GM12865 (cell line): ENCODE data around the gene MYO1C.
A peak's percentile ranks its signal among the peaks of the same experiment; 100 is the strongest.

Experiments
- DNase-seq: peaks from one replicate; pipeline ENCODE4 v3.0.0; 2010; ENCODE audit warnings: low read depth
- H3K4me3 ChIP-seq: 2 replicates; pipeline ENCODE4 v1.5.1; 2011; ENCODE audit warnings: mild to moderate bottlenecking, low read depth, low read length, control low read depth
- CTCF ChIP-seq: IDR thresholded peaks from 2 replicates; pipeline ENCODE4 v1.5.1; 2011; ENCODE audit warnings: low read length, control low read depth, low read depth, inconsistent platforms; ENCODE audit not compliant: insufficient read depth; ENCODE audit errors: missing control alignments

The MYO1C gene

GRCh38 chr17:1495265-1495989 lies 2.9 kb upstream of the MYO1C start:
- DNase-seq = no peak
- TF ChIP-seq CTCF = no peak
- no peak overlapping the region for H3K4me3 ChIP-seq

- TF ChIP-seq CTCF = no peak
- no peak for DNase-seq
- no peak overlapping the region for H3K4me3 ChIP-seq
Observed at GRCh38 chr17:1494736-1495253, 2.3 kb upstream of the MYO1C start.

GRCh38 chr17:1494203-1494602 lies 1.7 kb upstream of the MYO1C start:
- DNase-seq = no peak
- no peak overlapping the region for H3K4me3 ChIP-seq
- no peak for TF ChIP-seq CTCF

GRCh38 chr17:1493291-1493980 lies 950 bp upstream of the MYO1C start:
- no peak for TF ChIP-seq CTCF

GRCh38 chr17:1491443-1492248 lies 840 bp downstream of the MYO1C start:
- peak overlapping the region; percentile 93 for H3K4me3 ChIP-seq
- TF ChIP-seq CTCF = no peak
- DNase-seq = peak; percentile 68

More at GRCh38 chr17:1493291-1493980, 950 bp upstream of the MYO1C start:
- H3K4me3 ChIP-seq = no peak overlapping the region
- no peak for DNase-seq

GRCh38 chr17:1490643-1491442 lies 1.6 kb downstream of the MYO1C start:
- H3K4me3 ChIP-seq = peak overlapping the region; percentile 93
- no peak for TF ChIP-seq CTCF
- peak; percentile 72 for DNase-seq
